ENCODE measurements around the gene SYP. TPM values are rescaled to one million over a fixed set of nuclear protein-coding genes. Genes with fewer than 3 reads are reported as not detected.
"Not testable (repeated sequence)": the region's sequence is repeated elsewhere in the genome, so short reads cannot be mapped to it uniquely, and the experiment has no call there.

Gene SYP
- total RNA-seq, 4 donors from 2014 or later, result 5.5 to 11.0 (median 6.7) TPM; not detected in 1

- Histone ChIP-seq H3K36me3 (peaks cover 0 to 6% (median 0%) of the 10 kb centered on the region in 3 donors), H3K4me1 (no peaks in the 10 kb centered on the region), H3K4me3 (no peak overlapping the region), H3K27ac (peak overlapping the region in 2 of 4 donors; percentile 22 to 30), H3K27me3 (no peaks in the 10 kb centered on the region), H3K9me3 (no peaks in the 10 kb centered on the region)
- TF ChIP-seq CTCF (IDR thresholded peaks at IDR 0.05) (peak in 3 of 6 experiments; percentile 15 to 31 (median 20)), POLR2A (IDR thresholded peaks at IDR 0.05) (no peak)
- DNase-seq, result no peak
These were observed 22.6 kb downstream of the SYP start for GRCh38 chrX:49177338-49177833.

GRCh38 chrX:49176421-49177326 lies 23.3 kb downstream of the SYP start:
- TF ChIP-seq CTCF (IDR thresholded peaks at IDR 0.05) (no peak), POLR2A (IDR thresholded peaks at IDR 0.05) (no peak)
- H3K9me3 ChIP-seq, result no peaks in the 10 kb centered on the region
- H3K4me3 ChIP-seq, result no peak overlapping the region
- DNase-seq, result no peak
- H3K27me3 ChIP-seq, result no peaks in the 10 kb centered on the region
- peaks cover 0 to 6% (median 0%) of the 10 kb centered on the region in 3 donors for H3K36me3 ChIP-seq
- no peaks in the 10 kb centered on the region for H3K4me1 ChIP-seq
- peak overlapping the region in 2 of 4 donors; percentile 22 to 30 for H3K27ac ChIP-seq

GRCh38 chrX:49175435-49176274 lies 24.3 kb downstream of the SYP start:
- Histone ChIP-seq H3K27ac (no peak overlapping the region), H3K4me3 (no peak overlapping the region), H3K9me3 (no peaks in the 10 kb centered on the region), H3K27me3 (no peaks in the 10 kb centered on the region), H3K36me3 (peaks cover 0 to 6% (median 0%) of the 10 kb centered on the region in 3 donors), H3K4me1 (no peaks in the 10 kb centered on the region)
- TF ChIP-seq CTCF (IDR thresholded peaks at IDR 0.05) (no peak), POLR2A (IDR thresholded peaks at IDR 0.05) (no peak)
- no peak for DNase-seq

- Histone ChIP-seq H3K27me3 (no peaks in the 10 kb centered on the region), H3K36me3 (peaks cover 0 to 6% (median 0%) of the 10 kb centered on the region in 3 donors), H3K4me3 (no peak overlapping the region), H3K9me3 (no peaks in the 10 kb centered on the region), H3K4me1 (no peaks in the 10 kb centered on the region), H3K27ac (no peak overlapping the region)
- no peak for DNase-seq
- TF ChIP-seq CTCF (IDR thresholded peaks at IDR 0.05), result no peak
- no peak for TF ChIP-seq POLR2A (IDR thresholded peaks at IDR 0.05)
These were observed 25.3 kb downstream of the SYP start for GRCh38 chrX:49174723-49175122.

GRCh38 chrX:49173544-49173943 lies 26.4 kb downstream of the SYP start:
- not testable (repeated sequence) for H3K4me3 ChIP-seq, H3K9me3 ChIP-seq, DNase-seq, H3K27me3 ChIP-seq, H3K27ac ChIP-seq, H3K36me3 ChIP-seq, H3K4me1 ChIP-seq
